Sciatic nerve (tissue), 2 donors: ENCODE results near the gene SCP2D1. TPM values are rescaled to one million over a fixed set of nuclear protein-coding genes. Genes with fewer than 3 reads are reported as not detected.

ENCODE experiments used
- ATAC-seq: fragments of 200-7000 bp; cut with Tn5 transposase; one replicate; pipeline ENCODE4 v1.9.1; 2020; ENCODE audit warnings: mild to moderate bottlenecking, moderate library complexity
- DNase-seq: peaks from one replicate; pipeline ENCODE4 v3.0.0-alpha.2; 2020; ENCODE audit warnings: low spot score
- intact Hi-C: fragments of 100-400 bp; cut with DNase I; formaldehyde crosslinking; loops from one replicate; pipeline ENCODE4 v1.14.2; 2022
- total RNA-seq: library from RNA; stranded (reverse); fragmentation: NEBNext Ultra II Directional; extraction: Animal tissue kit (Norgen Biotek cat#: 25700); gene quantifications from one replicate; pipeline ENCODE4 v1.2.1, GENCODE V29; 2021
- donor health status: DM: no; HTN: no; CAD: no.
- donor health status: DM: no; HTN: no; CAD: no.

The SCP2D1 gene
- total RNA-seq, 1 donor from 2014 or later = not detected

- intact Hi-C loops = no loop called here
- no peak for DNase-seq
- no peak for ATAC-seq
Measured at GRCh38 chr20:18808712-18809111, 4.9 kb upstream of the SCP2D1 start.

- ATAC-seq (no peak), DNase-seq (no peak)
- intact Hi-C loops = no loop called here
Measured at GRCh38 chr20:18811186-18811585, 2.4 kb upstream of the SCP2D1 start.

GRCh38 chr20:18811904-18812303, 1.7 kb upstream of the SCP2D1 start:
- no peak for ATAC-seq
- intact Hi-C loops = no loop called here

GRCh38 chr20:18815194-18815942, 1.8 kb downstream of the SCP2D1 start:
- ATAC-seq (no peak), DNase-seq (no peak)
- intact Hi-C loops = no loop called here

More at GRCh38 chr20:18811904-18812303, 1.7 kb upstream of the SCP2D1 start:
- no peak for DNase-seq

GRCh38 chr20:18822832-18823231, 9.2 kb downstream of the SCP2D1 start:
- intact Hi-C loops = no loop called here
- no peak for DNase-seq
- no peak for ATAC-seq

- no peak for ATAC-seq
- no peak for DNase-seq
- intact Hi-C loops = no loop called here
Measured at GRCh38 chr20:18831830-18832499, 18.4 kb downstream of the SCP2D1 start.

- no peak for ATAC-seq
- intact Hi-C loops = no loop called here
- no peak for DNase-seq
Measured at GRCh38 chr20:18832546-18833200, 19.1 kb downstream of the SCP2D1 start.

- intact Hi-C loops = no loop called here
- ATAC-seq (no peak), DNase-seq (no peak)
Measured at GRCh38 chr20:18835466-18836256, 22.1 kb downstream of the SCP2D1 start.

- intact Hi-C loops = no loop called here
- ATAC-seq = no peak
Measured at GRCh38 chr20:18837718-18838117, 24.1 kb downstream of the SCP2D1 start.

GRCh38 chr20:18839507-18840247, 26.1 kb downstream of the SCP2D1 start:
- ATAC-seq = no peak
- DNase-seq = no peak
- intact Hi-C loops = no loop called here

More at GRCh38 chr20:18837718-18838117, 24.1 kb downstream of the SCP2D1 start:
- no peak for DNase-seq

GRCh38 chr20:18840248-18840645, 26.7 kb downstream of the SCP2D1 start:
- no peak for ATAC-seq
- DNase-seq = no peak
- intact Hi-C loops = no loop called here

GRCh38 chr20:18845017-18845416, 31.4 kb downstream of the SCP2D1 start:
- intact Hi-C loops = no loop called here
- DNase-seq (no peak), ATAC-seq (no peak)

GRCh38 chr20:18847226-18847755, 33.7 kb downstream of the SCP2D1 start:
- no peak for ATAC-seq
- no peak for DNase-seq
- intact Hi-C loops = no loop called here

- intact Hi-C loops = no loop called here
- ATAC-seq (no peak), DNase-seq (no peak)
Measured at GRCh38 chr20:18849131-18849530, 35.5 kb downstream of the SCP2D1 start.

GRCh38 chr20:18851629-18852028, 38.0 kb downstream of the SCP2D1 start:
- intact Hi-C loops = no loop called here
- ATAC-seq = no peak
- DNase-seq = no peak

- DNase-seq (no peak), ATAC-seq (no peak)
- intact Hi-C loops = no loop called here
Measured at GRCh38 chr20:18852318-18852717, 38.7 kb downstream of the SCP2D1 start.

GRCh38 chr20:18853216-18853615, 39.6 kb downstream of the SCP2D1 start:
- intact Hi-C loops = no loop called here
- no peak for ATAC-seq
- no peak for DNase-seq

- ATAC-seq (no peak), DNase-seq (no peak)
- intact Hi-C loops = no loop called here
Measured at GRCh38 chr20:18853946-18854646, 40.5 kb downstream of the SCP2D1 start.
